GM12878 (cell line): Measurements from ENCODE around the gene ALX4. TPM values are rescaled to one million over a fixed set of nuclear protein-coding genes. Genes with fewer than 3 reads are reported as not detected.

Experiments used
- ATAC-seq: fragments of 200-7000 bp; cut with Tn5 transposase; 3 replicates; pipeline ENCODE4 v1.9.1; 2020; ENCODE audit warnings: mild to moderate bottlenecking, moderate library complexity
- BruUV-seq: library from RNA; stranded (reverse); fragments of 400-500 nt; replicated peaks from 2 replicates; lab custom pipeline; 2021; lab: Mats Ljungman, UMichigan
- CTCF ChIA-PET: fragments of 300-600 bp; sonication (Branson Sonifier 250); formaldehyde crosslinking; extraction: SDS; loops from one replicate; lab custom pipeline; 2021; ENCODE audit warnings: inconsistent platforms; lab: Yijun Ruan, JAX
- POLR2A ChIA-PET: fragments of 350-600 bp; formaldehyde crosslinking; extraction: SDS; loops from one replicate; lab custom pipeline; 2021; ENCODE audit warnings: inconsistent platforms; lab: Charles Lee
- RAD21 ChIA-PET: fragments of 300-600 bp; sonication (Branson Sonifier 250); formaldehyde crosslinking; loops from one replicate; lab custom pipeline; 2023; ENCODE audit warnings: antibody characterized with exemption; ENCODE audit not compliant: unreplicated experiment; lab: Charles Lee
- SMC1A ChIA-PET: fragments of 300-600 bp; sonication (Branson Sonifier 250); formaldehyde crosslinking; loops from one replicate; lab custom pipeline; 2023; ENCODE audit not compliant: unreplicated experiment, uncharacterized antibody; lab: Charles Lee
- DNase-seq: peaks from one replicate; pipeline ENCODE4 v3.0.0-alpha.2; 2011; ENCODE audit warnings: low read depth, low spot score
- FAIRE-seq: peaks from 3 replicates; lab custom pipeline; 2011; peaks lifted over from hg19 to GRCh38; lab: Jason Lieb, UNC
- H2AFZ ChIP-seq: 2 replicates; pipeline ENCODE4 v1.6.0; 2011; ENCODE audit warnings: low read depth, low read length, control low read depth; ENCODE audit not compliant: control insufficient read depth
- H3K27ac ChIP-seq: 2 replicates; pipeline ENCODE4 v1.5.1; 2011; ENCODE audit warnings: control low read depth; ENCODE audit not compliant: control insufficient read depth, insufficient read depth
- H3K27me3 ChIP-seq, 2 experiments: replicated peaks in 1 of 2; 2 replicates each; pipeline versions ENCODE4 v1.6.0 to v1.6.1; 2011; ENCODE audit warnings: low read length in 1 of 2; ENCODE audit not compliant: control insufficient read depth in 2 of 2, insufficient read depth in 2 of 2
- H3K36me3 ChIP-seq, 2 experiments: 2 replicates each; pipeline ENCODE4 v1.5.1; 2011; ENCODE audit warnings: low read length in 1 of 2; ENCODE audit not compliant: control insufficient read depth in 2 of 2, insufficient read depth in 2 of 2
- H3K4me1 ChIP-seq: 2 replicates; pipeline ENCODE4 v1.6.1; 2011; ENCODE audit warnings: mild to moderate bottlenecking, low read length, moderate library complexity, mixed read lengths; ENCODE audit not compliant: control insufficient read depth, insufficient read depth
- H3K4me2 ChIP-seq: 2 replicates; pipeline ENCODE4 v1.6.0; 2011; ENCODE audit warnings: control low read depth; ENCODE audit not compliant: control insufficient read depth, insufficient read depth
- H3K4me3 ChIP-seq: fragments of 200-600 bp; sonication (generic); 2 replicates; pipeline ENCODE4 v1.5.1; 2016
- H3K79me2 ChIP-seq: 2 replicates; pipeline ENCODE4 v1.6.0; 2011; ENCODE audit warnings: low read length; ENCODE audit not compliant: control insufficient read depth, insufficient read depth
- H3K9ac ChIP-seq: 2 replicates; pipeline ENCODE4 v1.8.0; 2011; ENCODE audit warnings: low read length, control low read depth, mixed read lengths; ENCODE audit not compliant: control insufficient read depth, insufficient read depth
- H3K9me3 ChIP-seq: replicated peaks from 3 replicates; pipeline ENCODE4 v1.5.1; 2011; ENCODE audit warnings: mild to moderate bottlenecking, low read length; ENCODE audit not compliant: control insufficient read depth, insufficient read depth
- H4K20me1 ChIP-seq: 2 replicates; pipeline ENCODE4 v1.6.0; 2011; ENCODE audit not compliant: control insufficient read depth, insufficient read depth
- ASH2L ChIP-seq: fragments of 300-600, 200-600 bp; sonication (generic); IDR thresholded peaks from 2 replicates; pipeline ENCODE4 v1.6.1; 2017; ENCODE audit warnings: low read depth, mild to moderate bottlenecking, borderline replicate concordance
- BMI1 ChIP-seq: fragments of 450-650 bp; IDR thresholded peaks from 2 replicates; pipeline ENCODE4 v1.6.1; 2016; ENCODE audit warnings: mild to moderate bottlenecking, moderate library complexity, borderline replicate concordance
- HDAC6 ChIP-seq: fragments of 200-600 bp; sonication (generic); IDR thresholded peaks from one replicate; pipeline ENCODE4 v1.8.0; 2017; ENCODE audit warnings: antibody characterized with exemption; ENCODE audit not compliant: unreplicated experiment
- IKZF1 ChIP-seq: fragments of 450-650 bp; conservative IDR thresholded peaks from 2 replicates; pipeline ENCODE4 v1.6.1; 2017; ENCODE audit warnings: antibody characterized with exemption, mild to moderate bottlenecking
- IKZF2 ChIP-seq, 2 experiments: fragments of 450-650 bp; IDR thresholded peaks; 2 replicates each; pipeline ENCODE4 v1.6.1; 2017; ENCODE audit warnings: mild to moderate bottlenecking in 2 of 2, moderate library complexity in 2 of 2
- RELA ChIP-seq: fragments of 450-650 bp; IDR thresholded peaks from 2 replicates; pipeline ENCODE4 v1.8.0; 2014; ENCODE audit warnings: borderline replicate concordance; ENCODE audit not compliant: partially characterized antibody
- ZNF384 ChIP-seq: IDR thresholded peaks from 2 replicates; pipeline ENCODE4 v1.6.1; 2012; ENCODE audit warnings: low read depth, mild to moderate bottlenecking, low read length, improper control_type of control experiment, borderline replicate concordance
- WGBS: methylation state at CpG from one replicate; pipeline ENCODE4 v1.1.6; 2016; ENCODE audit warnings: low lambda C conversion rate; ENCODE audit not compliant: insufficient replicate concordance, insufficient coverage; ENCODE audit errors: missing lambda C conversion rate; 5-methylcytosine and 5-hydroxymethylcytosine counted together
- in situ Hi-C: fragments of 300-500 bp; cut with MboI; formaldehyde crosslinking; loops from 9 replicates; pipeline ENCODE4 v1.14.3; 2018; ENCODE audit warnings: mixed read lengths
- intact Hi-C: fragments of 100-400 bp; cut with micrococcal nuclease; formaldehyde crosslinking; loops from one replicate; pipeline ENCODE4 v1.14.2; 2022; ENCODE audit not compliant: unreplicated experiment
- polyA plus RNA-seq, 11 experiments: library from polyadenylated mRNA; depleted of rRNA in 4 of 11; unstranded in 6 of 11; stranded (reverse) in 5 of 11; fragments of >200 nt; fragmentation: Nextera tagmentation in 4 of 11; fragmentation: Illumina TruSeq in 1 of 11; extraction: Ambion mirVana in 4 of 11; extraction: Trizol in 1 of 11; gene quantifications; 1 replicate in 1 of 11; 2 replicates in 10 of 11; pipeline versions ENCODE4 v1.2.1 to v1.2.3, GENCODE V29; 2011 to 2016; ENCODE audit warnings: inconsistent platforms in 2 of 11, missing spikeins in 2 of 11, low read depth in 1 of 11
- total RNA-seq, 4 experiments: library from RNA; depleted of rRNA in 3 of 4; stranded (reverse); fragments of >200 nt in 3 of 4; fragmentation: Illumina TruSeq in 1 of 4; extraction: Trizol in 1 of 4; gene quantifications; 2 replicates each; pipeline versions ENCODE4 v1.2.1 to v1.2.3, GENCODE V29; 2013 to 2021
- TF ChIP-seq, protein P1 (sequence below): fragments of 450-650 bp; IDR thresholded peaks from 2 replicates; pipeline ENCODE4 v1.6.1; 2016; ENCODE audit warnings: mild to moderate bottlenecking, moderate library complexity, borderline replicate concordance
- TF ChIP-seq, protein P2 (sequence below): fragments of 450-650 bp; IDR thresholded peaks from 2 replicates; pipeline ENCODE4 v1.6.1; 2017; ENCODE audit warnings: mild to moderate bottlenecking, low read depth, inconsistent platforms; ENCODE audit not compliant: poor library complexity, severe bottlenecking
- TF ChIP-seq, protein P3 (sequence below): fragments of 450-650 bp; IDR thresholded peaks from 2 replicates; pipeline ENCODE4 v1.6.1; 2016; ENCODE audit warnings: mild to moderate bottlenecking
- TF ChIP-seq, protein P4 (sequence below), 3 experiments: IDR thresholded peaks in 2 of 3; conservative IDR thresholded peaks in 1 of 3; 2 replicates each; pipeline ENCODE4 v1.5.1; 2011; ENCODE audit warnings: low read depth in 3 of 3, low read length in 3 of 3, mild to moderate bottlenecking in 3 of 3, control low read depth in 2 of 3, moderate library complexity in 2 of 3, inconsistent platforms in 1 of 3, mixed read lengths in 1 of 3; ENCODE audit not compliant: control insufficient read depth in 2 of 3, insufficient read depth in 1 of 3; ENCODE audit errors: extremely low read depth in 1 of 3
- TF ChIP-seq, protein P5 (sequence below): IDR thresholded peaks from 2 replicates; pipeline ENCODE4 v1.6.1; 2011; ENCODE audit warnings: low read depth, low read length, improper control_type of control experiment, borderline replicate concordance

ALX4 gene
- total and polyA plus RNA-seq, 10 of the 15 experiments (the other 5 are each of a cell fraction or from before 2014, with no cell fraction given) = not detected

DNA sequence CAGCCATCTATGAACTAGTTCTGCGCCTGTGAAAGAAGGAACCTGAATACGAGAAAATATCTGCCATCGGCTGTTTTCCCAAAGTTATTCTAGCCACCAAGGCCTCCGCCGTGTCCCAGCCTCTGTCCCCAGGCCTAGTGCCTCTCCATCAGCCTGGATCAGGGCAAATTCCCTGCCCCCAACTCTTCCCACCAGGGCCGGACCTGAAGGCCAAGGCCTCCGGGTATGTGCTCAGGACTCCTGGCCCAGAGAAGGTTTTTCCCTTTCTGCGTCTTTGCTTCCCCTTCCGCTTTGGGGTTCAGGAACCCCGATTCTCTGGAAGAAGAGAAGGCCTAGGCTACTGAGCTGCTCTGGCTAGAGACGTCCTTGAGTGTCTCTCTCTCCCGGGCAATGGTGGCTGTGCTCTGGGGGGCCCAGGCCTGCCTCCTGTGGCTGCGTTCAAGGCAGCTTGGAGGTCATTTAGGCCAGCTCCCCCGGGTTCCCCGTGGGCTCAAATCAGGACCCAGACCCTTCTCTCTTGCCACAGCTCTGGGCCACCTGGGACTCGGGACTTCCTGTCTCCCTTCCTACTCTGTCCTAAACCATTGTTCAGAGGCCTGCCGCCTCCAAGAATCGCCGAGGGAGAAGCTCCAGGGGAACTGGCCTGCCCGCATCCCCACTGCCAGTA, 1.6 kb downstream of the ALX4 start:
- Histone ChIP-seq H3K4me2 (no peak overlapping the region), H3K9ac (no peak overlapping the region), H2AFZ (no peak overlapping the region), H3K36me3 (no peaks in the 10 kb centered on the region), H3K9me3 (no peaks in the 10 kb centered on the region), H3K4me3 (no peak overlapping the region), H3K27me3 (peaks cover 28 to 32% of the 10 kb centered on the region in 2 experiments), H3K4me1 (no peaks in the 10 kb centered on the region), H4K20me1 (no peaks in the 10 kb centered on the region; the same call in 1 of the 2 replicates), H3K79me2 (no peaks in the 10 kb centered on the region), H3K27ac (no peak overlapping the region)
- CTCF ChIA-PET = interaction anchor here (0.9 kb wide), 1 partner anchor 21 kb away, joined by 3 read pairs; no protein-coding TSS in a partner anchor
- DNase-seq (no peak), ATAC-seq (no peak), FAIRE-seq (no peak)
- no TSS peak for BruUV-seq
- TF ChIP-seq, protein P1, sequence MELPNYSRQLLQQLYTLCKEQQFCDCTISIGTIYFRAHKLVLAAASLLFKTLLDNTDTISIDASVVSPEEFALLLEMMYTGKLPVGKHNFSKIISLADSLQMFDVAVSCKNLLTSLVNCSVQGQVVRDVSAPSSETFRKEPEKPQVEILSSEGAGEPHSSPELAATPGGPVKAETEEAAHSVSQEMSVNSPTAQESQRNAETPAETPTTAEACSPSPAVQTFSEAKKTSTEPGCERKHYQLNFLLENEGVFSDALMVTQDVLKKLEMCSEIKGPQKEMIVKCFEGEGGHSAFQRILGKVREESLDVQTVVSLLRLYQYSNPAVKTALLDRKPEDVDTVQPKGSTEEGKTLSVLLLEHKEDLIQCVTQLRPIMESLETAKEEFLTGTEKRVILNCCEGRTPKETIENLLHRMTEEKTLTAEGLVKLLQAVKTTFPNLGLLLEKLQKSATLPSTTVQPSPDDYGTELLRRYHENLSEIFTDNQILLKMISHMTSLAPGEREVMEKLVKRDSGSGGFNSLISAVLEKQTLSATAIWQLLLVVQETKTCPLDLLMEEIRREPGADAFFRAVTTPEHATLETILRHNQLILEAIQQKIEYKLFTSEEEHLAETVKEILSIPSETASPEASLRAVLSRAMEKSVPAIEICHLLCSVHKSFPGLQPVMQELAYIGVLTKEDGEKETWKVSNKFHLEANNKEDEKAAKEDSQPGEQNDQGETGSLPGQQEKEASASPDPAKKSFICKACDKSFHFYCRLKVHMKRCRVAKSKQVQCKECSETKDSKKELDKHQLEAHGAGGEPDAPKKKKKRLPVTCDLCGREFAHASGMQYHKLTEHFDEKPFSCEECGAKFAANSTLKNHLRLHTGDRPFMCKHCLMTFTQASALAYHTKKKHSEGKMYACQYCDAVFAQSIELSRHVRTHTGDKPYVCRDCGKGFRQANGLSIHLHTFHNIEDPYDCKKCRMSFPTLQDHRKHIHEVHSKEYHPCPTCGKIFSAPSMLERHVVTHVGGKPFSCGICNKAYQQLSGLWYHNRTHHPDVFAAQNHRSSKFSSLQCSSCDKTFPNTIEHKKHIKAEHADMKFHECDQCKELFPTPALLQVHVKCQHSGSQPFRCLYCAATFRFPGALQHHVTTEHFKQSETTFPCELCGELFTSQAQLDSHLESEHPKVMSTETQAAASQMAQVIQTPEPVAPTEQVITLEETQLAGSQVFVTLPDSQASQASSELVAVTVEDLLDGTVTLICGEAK = no peak
- TF ChIP-seq ZNF384 (no peak), HDAC6 (no peak), IKZF1 (no peak), RELA (no peak), ASH2L (no peak), IKZF2 (IDR thresholded peaks at IDR 0.05) (no peak), BMI1 (no peak)
- TF ChIP-seq, protein P2, sequence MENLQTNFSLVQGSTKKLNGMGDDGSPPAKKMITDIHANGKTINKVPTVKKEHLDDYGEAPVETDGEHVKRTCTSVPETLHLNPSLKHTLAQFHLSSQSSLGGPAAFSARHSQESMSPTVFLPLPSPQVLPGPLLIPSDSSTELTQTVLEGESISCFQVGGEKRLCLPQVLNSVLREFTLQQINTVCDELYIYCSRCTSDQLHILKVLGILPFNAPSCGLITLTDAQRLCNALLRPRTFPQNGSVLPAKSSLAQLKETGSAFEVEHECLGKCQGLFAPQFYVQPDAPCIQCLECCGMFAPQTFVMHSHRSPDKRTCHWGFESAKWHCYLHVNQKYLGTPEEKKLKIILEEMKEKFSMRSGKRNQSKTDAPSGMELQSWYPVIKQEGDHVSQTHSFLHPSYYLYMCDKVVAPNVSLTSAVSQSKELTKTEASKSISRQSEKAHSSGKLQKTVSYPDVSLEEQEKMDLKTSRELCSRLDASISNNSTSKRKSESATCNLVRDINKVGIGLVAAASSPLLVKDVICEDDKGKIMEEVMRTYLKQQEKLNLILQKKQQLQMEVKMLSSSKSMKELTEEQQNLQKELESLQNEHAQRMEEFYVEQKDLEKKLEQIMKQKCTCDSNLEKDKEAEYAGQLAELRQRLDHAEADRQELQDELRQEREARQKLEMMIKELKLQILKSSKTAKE = no peak
- TF ChIP-seq, protein P3, sequence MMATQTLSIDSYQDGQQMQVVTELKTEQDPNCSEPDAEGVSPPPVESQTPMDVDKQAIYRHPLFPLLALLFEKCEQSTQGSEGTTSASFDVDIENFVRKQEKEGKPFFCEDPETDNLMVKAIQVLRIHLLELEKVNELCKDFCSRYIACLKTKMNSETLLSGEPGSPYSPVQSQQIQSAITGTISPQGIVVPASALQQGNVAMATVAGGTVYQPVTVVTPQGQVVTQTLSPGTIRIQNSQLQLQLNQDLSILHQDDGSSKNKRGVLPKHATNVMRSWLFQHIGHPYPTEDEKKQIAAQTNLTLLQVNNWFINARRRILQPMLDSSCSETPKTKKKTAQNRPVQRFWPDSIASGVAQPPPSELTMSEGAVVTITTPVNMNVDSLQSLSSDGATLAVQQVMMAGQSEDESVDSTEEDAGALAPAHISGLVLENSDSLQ = no peak
- TF ChIP-seq, protein P4, sequence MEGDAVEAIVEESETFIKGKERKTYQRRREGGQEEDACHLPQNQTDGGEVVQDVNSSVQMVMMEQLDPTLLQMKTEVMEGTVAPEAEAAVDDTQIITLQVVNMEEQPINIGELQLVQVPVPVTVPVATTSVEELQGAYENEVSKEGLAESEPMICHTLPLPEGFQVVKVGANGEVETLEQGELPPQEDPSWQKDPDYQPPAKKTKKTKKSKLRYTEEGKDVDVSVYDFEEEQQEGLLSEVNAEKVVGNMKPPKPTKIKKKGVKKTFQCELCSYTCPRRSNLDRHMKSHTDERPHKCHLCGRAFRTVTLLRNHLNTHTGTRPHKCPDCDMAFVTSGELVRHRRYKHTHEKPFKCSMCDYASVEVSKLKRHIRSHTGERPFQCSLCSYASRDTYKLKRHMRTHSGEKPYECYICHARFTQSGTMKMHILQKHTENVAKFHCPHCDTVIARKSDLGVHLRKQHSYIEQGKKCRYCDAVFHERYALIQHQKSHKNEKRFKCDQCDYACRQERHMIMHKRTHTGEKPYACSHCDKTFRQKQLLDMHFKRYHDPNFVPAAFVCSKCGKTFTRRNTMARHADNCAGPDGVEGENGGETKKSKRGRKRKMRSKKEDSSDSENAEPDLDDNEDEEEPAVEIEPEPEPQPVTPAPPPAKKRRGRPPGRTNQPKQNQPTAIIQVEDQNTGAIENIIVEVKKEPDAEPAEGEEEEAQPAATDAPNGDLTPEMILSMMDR (IDR thresholded peaks at IDR 0.05 in 2 of 3, conservative IDR thresholded peaks at IDR 0.05 in 1 of 3; ENCODE audit: control insufficient read depth in 2 of 3, extremely low read depth in 1 of 3, insufficient read depth in 1 of 3, low read depth in 3 of 3, low read length in 3 of 3) = no peak
- TF ChIP-seq, protein P5, sequence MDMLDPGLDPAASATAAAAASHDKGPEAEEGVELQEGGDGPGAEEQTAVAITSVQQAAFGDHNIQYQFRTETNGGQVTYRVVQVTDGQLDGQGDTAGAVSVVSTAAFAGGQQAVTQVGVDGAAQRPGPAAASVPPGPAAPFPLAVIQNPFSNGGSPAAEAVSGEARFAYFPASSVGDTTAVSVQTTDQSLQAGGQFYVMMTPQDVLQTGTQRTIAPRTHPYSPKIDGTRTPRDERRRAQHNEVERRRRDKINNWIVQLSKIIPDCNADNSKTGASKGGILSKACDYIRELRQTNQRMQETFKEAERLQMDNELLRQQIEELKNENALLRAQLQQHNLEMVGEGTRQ = no peak
- SMC1A ChIA-PET = no interaction called here
- RAD21 ChIA-PET = no interaction called here
- in situ Hi-C loops = no loop called here
- 63% methylated on average over 20 of the region's 20 CpGs for WGBS
- POLR2A ChIA-PET = no interaction called here
- intact Hi-C loops = no loop called here
